ENCODE measurements around the gene DNAH7. TPM values are rescaled to one million over a fixed set of nuclear protein-coding genes. Genes with fewer than 3 reads are reported as not detected.

Gene DNAH7
- total RNA-seq, 6 donors from 2014 or later: 1.6 to 33.5 (median 7.8) TPM

DNA sequence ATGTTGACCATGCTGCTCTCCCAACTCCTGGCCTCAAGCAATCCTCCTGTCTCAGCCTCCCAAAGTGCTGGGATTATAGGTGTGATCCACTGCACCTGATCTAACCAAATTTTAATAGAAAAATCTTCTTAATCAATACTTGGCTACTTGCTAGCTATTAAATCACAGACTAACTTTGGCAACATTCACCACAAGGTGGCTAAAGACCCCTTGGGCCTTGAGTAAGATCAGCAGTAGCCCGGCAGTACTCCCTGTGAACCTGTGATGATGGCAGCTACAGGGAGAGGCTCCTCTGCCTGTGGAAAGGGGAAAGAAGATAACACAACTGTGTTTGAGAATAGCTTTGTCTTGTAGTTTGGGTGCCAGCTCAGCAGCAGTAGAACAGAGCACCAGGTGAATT lies 308.8 kb downstream of the DNAH7 start:
- H3K27ac ChIP-seq: no peak overlapping the region
- H3K27me3 ChIP-seq: no peaks in the 10 kb centered on the region
- WGBS, 2 donors: 93 to 100% methylated on average over 1 of the region's 1 CpG
- H3K4me3 ChIP-seq: no peak overlapping the region
- no peak for TF ChIP-seq EP300 (IDR thresholded peaks at IDR 0.05)
- DNase-seq (no peak), ATAC-seq (ENCODE audit: low FRiP score in 2 of 2) (no peak)
- H3K4me1 ChIP-seq: no peaks in the 10 kb centered on the region
- H3K9me3 ChIP-seq: peaks cover 0 to 9% (median 2%) of the 10 kb centered on the region in 4 donors
- no peaks in the 10 kb centered on the region for H3K36me3 ChIP-seq

DNA sequence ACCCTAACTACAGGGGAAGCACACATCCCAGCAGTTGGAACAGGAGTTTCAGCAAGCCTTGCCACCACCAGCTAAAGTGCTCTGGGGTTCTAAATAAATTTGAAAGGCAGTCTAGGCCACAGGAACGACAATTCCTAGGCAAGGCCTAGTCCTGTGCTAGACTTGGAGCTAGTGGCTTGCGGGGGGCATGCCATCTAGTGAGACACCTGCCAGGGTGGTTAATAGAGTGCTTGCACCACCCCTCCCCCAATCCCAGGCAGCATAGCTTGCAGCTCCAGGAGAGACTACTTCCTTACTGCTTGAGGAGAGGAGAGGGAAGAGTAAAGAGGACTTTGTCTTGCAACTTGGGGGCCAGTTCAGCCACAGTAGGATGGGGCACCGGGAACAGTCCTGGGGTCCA lies 309.8 kb downstream of the DNAH7 start:
- 87 to 100% methylated on average over 3 of the region's 3 CpGs for WGBS, 2 donors
- H3K27me3 ChIP-seq: no peaks in the 10 kb centered on the region

GRCh38 chr2:195756218-195756942 lies 312.3 kb downstream of the DNAH7 start:
- TF ChIP-seq CTCF (IDR thresholded peaks at IDR 0.05): no peak
- no peak for TF ChIP-seq POLR2A (IDR thresholded peaks at IDR 0.05)
- TF ChIP-seq POLR2AphosphoS5 (IDR thresholded peaks at IDR 0.05): no peak
- no peak for TF ChIP-seq EP300 (IDR thresholded peaks at IDR 0.05)
- Histone ChIP-seq H3K27ac (no peak overlapping the region), H3K27me3 (no peaks in the 10 kb centered on the region), H3K9me3 (no peaks in the 10 kb centered on the region), H3K4me1 (no peaks in the 10 kb centered on the region), H3K4me3 (no peak overlapping the region), H3K36me3 (no peaks in the 10 kb centered on the region)
- WGBS, 2 donors: 64 to 90% methylated on average over 6 to 7 of the region's 7 CpGs
- ATAC-seq (ENCODE audit: low FRiP score in 2 of 2): no peak
- DNase-seq: no peak

More for the DNA sequence above, 309.8 kb downstream of the DNAH7 start:
- ATAC-seq (ENCODE audit: low FRiP score in 2 of 2) (peak in 1 of 2 donors; percentile 11), DNase-seq (no peak)
- Histone ChIP-seq H3K27ac (no peak overlapping the region), H3K4me3 (no peak overlapping the region), H3K9me3 (no peaks in the 10 kb centered on the region), H3K36me3 (no peaks in the 10 kb centered on the region), H3K4me1 (no peaks in the 10 kb centered on the region)
- TF ChIP-seq POLR2AphosphoS5 (IDR thresholded peaks at IDR 0.05) (no peak), POLR2A (IDR thresholded peaks at IDR 0.05) (no peak), EP300 (IDR thresholded peaks at IDR 0.05) (no peak), CTCF (IDR thresholded peaks at IDR 0.05) (no peak)

DNA sequence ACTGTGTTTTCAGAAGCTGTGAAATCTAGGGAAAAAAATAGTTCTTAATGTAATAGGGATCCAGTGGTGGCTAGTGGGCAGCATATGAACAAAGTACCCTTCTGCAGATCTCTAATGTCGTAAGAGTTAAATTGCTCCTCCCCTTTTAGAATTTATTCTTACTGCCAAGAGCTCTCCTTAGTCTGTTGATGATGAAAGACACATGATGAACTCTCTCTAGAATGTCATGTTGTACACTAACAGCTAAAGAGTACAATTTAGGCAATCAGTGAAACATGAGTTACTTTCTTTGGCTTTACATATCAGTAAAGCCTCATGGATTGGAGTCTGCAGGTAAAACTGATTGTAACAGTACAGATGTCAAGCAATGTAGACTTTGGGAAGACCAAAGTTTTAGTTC lies 327.4 kb downstream of the DNAH7 start:
- H3K36me3 ChIP-seq: peaks cover 0 to 6% (median 0%) of the 10 kb centered on the region in 4 donors
- ATAC-seq (ENCODE audit: low FRiP score in 2 of 2): no peak
- TF ChIP-seq EP300 (IDR thresholded peaks at IDR 0.05) (no peak), CTCF (IDR thresholded peaks at IDR 0.05) (no peak), POLR2A (IDR thresholded peaks at IDR 0.05) (no peak), POLR2AphosphoS5 (IDR thresholded peaks at IDR 0.05) (no peak)
- H3K27ac ChIP-seq: no peak overlapping the region
- no peak overlapping the region for H3K4me3 ChIP-seq
- H3K27me3 ChIP-seq: no peaks in the 10 kb centered on the region
- DNase-seq: no peak
- WGBS, 2 donors: 78 to 90% methylated on average over 1 of the region's 1 CpG
- no peaks in the 10 kb centered on the region for H3K4me1 ChIP-seq
- H3K9me3 ChIP-seq: no peaks in the 10 kb centered on the region

DNA sequence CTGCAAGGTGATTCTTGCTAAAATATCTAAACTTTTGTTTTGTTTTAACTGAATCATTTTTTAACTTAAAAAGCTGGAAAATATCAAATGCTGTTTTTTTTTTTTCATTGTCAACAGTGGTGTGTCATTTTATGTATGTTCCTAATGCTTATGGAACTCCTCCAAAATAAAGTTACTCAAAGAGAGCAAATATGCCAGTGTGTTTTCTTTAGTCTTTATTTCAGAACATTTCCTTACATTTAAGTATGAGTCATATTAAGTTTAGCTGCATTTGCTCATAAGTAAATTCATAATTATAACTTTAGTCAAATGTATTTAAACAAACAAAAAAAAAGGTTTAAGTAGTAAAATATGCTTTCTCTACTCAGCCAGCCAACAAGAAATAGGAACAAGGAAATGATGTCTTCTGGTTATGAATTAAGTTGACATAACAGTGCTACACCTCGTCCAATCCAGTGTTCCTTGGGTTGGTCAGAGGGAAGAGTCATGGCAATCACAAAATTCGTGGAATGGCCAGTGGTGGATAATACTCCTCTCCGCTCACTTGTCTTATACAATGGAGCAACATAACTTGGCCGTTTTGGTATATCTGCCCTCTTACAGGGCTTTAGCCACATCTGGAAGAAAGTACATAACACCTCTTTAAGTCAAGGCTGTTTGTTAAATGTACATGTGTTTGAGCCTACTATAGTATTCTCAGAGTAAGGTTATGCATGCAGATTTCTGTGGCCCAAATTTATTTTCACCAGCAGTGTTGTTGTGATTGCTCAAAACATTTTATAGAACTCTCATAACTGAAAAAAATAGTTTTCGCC lies 330.9 kb downstream of the DNAH7 start:
- no peak for TF ChIP-seq CTCF (IDR thresholded peaks at IDR 0.05)
- no peak for TF ChIP-seq POLR2A (IDR thresholded peaks at IDR 0.05)
- TF ChIP-seq POLR2AphosphoS5 (IDR thresholded peaks at IDR 0.05): no peak
- TF ChIP-seq EP300 (IDR thresholded peaks at IDR 0.05): no peak
- Histone ChIP-seq H3K36me3 (peaks cover 0 to 6% (median 2%) of the 10 kb centered on the region in 4 donors), H3K4me3 (no peak overlapping the region), H3K4me1 (no peaks in the 10 kb centered on the region), H3K9me3 (no peaks in the 10 kb centered on the region), H3K27ac (no peak overlapping the region), H3K27me3 (no peaks in the 10 kb centered on the region)
- ATAC-seq (ENCODE audit: low FRiP score in 2 of 2): no peak
- 86 to 89% methylated on average over 5 of the region's 5 CpGs for WGBS, 2 donors
- no peak for DNase-seq
